Activated CD4-positive, alpha-beta T cell treated with anti-CD3 and anti-CD28 coated beads, Interleukin-2, amount 50 U/mL, for 1 hour (primary cell): Measurements from ENCODE around the gene CHD6.
A peak's percentile ranks its signal among the peaks of the same experiment; 100 is the strongest.

Experiments used
- DNase-seq: peaks from one replicate; pipeline ENCODE4 v3.0.0-alpha.2; 2020

The CHD6 gene, protein sequence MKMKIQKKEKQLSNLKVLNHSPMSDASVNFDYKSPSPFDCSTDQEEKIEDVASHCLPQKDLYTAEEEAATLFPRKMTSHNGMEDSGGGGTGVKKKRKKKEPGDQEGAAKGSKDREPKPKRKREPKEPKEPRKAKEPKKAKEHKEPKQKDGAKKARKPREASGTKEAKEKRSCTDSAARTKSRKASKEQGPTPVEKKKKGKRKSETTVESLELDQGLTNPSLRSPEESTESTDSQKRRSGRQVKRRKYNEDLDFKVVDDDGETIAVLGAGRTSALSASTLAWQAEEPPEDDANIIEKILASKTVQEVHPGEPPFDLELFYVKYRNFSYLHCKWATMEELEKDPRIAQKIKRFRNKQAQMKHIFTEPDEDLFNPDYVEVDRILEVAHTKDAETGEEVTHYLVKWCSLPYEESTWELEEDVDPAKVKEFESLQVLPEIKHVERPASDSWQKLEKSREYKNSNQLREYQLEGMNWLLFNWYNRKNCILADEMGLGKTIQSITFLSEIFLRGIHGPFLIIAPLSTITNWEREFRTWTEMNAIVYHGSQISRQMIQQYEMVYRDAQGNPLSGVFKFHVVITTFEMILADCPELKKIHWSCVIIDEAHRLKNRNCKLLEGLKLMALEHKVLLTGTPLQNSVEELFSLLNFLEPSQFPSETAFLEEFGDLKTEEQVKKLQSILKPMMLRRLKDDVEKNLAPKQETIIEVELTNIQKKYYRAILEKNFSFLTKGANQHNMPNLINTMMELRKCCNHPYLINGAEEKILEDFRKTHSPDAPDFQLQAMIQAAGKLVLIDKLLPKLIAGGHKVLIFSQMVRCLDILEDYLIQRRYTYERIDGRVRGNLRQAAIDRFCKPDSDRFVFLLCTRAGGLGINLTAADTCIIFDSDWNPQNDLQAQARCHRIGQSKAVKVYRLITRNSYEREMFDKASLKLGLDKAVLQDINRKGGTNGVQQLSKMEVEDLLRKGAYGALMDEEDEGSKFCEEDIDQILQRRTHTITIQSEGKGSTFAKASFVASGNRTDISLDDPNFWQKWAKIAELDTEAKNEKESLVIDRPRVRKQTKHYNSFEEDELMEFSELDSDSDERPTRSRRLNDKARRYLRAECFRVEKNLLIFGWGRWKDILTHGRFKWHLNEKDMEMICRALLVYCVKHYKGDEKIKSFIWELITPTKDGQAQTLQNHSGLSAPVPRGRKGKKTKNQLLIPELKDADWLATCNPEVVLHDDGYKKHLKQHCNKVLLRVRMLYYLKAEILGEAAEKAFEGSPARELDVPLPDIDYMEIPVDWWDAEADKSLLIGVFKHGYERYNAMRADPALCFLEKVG (N-terminal part only)

DNA sequence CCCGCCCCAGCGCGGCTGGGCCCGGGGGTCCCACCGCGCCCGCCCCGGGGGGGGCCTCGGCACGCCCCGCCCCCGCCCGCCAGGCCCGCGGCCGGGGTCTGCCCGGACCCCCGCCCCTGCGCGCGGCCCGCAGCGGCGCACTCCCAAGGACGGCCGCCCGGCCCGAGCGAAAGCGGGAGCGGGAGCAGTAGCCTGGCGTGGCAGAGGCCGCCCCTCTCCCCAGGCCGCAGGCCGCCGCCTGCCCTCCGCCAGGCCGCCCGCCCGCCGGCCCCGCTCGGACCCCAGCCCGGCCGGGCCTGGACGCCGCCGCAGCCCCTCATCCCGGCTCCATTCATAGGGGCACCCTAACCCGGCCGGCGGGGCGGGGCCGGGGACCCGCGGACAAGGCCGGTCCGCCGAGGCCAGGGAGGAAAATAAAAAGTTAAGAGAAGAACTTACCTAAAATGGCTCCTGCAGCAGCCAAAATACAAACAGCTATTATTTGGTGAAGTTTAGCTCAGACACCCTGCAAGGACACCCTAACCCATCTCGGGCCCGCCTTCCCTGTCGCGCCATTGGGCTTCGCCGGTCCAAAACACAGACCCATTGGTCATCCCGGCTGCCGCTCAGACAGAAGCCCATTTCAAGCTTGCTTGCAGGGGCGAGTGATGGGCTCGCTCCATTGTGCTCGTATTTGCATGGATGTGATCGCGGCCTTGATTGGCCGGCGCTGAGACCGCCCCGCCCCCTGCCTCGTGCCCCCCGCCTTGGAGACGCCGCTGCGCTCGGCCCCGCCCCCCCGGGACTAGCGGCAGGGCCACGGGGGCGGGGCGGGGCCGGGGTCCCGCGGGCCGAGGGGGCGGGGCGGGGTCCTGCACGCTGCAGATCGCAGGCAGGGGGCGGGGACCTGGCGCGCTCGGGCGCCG is at the start of gene CHD6:
Gene CHD6, minus strand, starts transcription at position 476 of the 905 bp plus-strand sequence. CDS start 67,040 bp downstream, outside the sequence.
- peak; percentile 98 for DNase-seq

DNA sequence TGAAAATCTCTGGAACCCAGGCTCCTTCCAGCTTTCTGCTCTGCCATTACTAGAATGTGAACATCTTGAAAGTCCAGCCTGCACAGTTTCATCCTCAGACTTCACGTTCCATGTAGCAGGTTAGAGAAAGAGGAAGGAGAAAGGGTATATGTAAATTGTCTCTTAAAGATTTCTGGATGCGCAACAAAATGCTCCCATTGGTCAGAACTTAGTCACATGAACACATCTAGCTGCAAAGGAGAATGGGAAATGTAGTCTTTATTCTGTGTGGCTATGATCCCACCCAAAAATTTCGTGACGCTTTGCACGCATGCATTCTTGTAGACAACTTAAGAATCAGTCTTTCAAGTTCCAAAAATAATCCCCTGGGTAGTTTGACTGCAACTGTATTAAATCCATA is 46.4 kb upstream of the CHD6 start:
- DNase-seq, result no peak

DNA sequence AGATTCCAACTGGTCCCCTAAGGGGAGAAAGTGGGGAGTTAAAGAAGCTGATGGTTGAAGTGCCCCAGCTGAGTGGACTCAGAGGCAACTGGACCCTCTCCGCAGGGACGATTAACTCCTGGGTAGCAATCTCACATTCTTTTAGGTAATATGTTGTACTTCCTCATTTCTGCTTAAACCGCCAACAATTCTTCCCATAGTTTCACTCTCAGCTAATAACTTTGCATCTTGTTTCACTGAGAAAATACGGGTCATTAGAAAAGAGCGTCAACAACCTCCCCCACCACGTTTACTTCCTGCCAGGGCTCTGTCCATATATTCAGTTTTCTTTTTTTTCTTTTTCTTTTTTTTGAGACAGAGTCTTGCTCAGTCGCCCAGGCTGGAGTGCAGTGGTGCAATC is 39.5 kb upstream of the CHD6 start:
- DNase-seq, result no peak

DNA sequence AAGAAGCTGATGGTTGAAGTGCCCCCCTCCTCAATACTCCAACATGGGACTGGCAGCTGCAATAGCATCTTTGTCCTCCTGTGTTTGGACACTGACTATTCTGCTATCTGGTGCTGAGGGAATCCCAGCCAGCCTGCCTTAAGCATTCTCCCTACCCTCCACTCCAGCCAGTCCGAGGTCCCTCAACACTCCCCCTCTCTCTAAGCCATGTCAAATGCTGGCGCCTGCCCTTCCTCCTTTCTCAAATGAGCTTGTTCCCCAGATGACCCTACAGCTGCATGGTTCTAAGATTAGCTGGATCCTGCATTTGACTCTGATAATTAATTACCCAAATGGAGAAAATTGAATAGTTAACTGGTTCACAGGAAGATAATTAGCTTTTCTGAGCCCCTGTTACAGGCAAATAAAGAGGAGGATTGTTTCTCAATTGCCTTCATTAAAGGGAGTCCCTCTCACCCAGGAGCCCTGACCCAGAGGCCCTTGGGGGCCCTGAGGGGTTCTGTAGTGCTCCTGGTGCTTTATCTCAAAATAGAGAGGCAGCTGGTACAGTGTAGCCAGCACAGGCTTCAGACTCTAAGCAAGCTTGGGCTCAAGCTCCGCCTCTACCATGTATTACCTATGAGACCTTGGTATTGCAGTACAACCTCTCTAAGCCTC is 37.9 kb upstream of the CHD6 start:
- DNase-seq, result no peak

DNA sequence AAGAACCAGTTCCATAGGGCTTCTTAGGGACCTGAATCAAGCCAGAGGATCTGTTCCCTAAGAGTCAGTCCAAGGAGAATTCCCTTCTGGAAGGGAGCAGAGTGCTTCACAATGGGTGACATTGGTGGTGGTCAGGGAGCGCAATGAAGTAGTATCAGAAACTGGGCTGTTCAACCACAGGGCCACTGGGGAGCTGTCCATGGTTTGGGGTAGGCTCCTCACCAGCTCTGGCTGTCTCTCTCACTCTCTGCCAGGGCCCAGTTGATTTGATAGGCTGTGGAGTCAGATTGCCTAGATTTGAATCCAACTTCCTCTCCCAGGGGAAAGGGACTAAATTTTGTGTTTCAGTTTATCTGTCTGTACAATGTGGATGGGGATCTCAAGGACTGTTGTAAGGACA is 36.7 kb upstream of the CHD6 start:
- DNase-seq, result no peak

DNA sequence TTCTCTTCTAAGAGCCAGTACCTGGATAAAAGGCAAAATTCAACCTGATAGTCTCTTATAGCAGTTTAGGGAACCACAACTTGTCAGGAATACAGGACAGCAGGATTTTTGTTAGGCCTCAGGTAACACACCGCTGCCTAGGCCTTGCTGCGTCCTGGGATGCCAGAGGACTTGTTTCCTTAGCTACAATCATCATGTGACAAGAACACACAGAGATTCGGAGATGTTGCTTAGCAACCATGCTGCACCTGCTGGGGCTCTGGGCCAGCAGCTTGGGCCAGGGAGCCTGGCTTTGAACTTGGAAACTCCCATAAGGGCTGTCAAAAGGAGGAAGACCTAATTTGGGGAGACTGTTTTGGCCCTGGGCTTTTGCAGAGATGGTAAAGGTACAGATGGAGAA is 36.1 kb upstream of the CHD6 start:
- no peak for DNase-seq

DNA sequence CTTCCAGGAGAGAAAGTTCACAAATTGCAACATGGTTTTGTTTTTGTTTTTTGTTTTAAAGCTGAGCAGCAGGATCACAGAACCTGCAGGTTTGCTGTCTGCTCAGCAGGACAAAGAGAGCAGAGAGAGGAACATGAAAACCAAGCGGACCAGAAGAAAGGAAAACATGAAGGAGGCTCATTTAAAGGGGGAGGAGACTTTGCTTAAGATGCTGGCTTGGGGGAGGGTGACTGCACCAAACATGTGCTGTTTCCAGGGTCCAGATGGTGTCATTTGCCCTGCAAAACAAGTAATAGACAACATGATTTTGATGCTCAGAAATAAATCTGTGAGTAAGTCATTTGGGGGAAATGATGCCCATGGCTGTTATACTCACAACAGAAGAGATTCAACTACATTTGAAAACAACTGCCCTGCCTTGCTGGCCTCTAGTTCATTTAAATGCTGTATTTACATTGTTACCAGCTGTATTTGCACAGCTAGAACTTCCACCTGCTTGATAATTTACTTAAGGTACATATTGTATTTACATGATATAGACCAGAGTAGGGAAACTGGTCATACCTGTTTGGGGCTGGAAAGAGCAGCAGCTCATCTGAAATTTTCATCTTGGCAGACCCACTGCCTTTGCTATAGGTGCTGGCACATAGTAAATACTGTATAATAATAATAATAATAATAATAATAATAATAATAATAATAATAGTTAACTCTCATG is 32.2 kb upstream of the CHD6 start:
- no peak for DNase-seq

DNA sequence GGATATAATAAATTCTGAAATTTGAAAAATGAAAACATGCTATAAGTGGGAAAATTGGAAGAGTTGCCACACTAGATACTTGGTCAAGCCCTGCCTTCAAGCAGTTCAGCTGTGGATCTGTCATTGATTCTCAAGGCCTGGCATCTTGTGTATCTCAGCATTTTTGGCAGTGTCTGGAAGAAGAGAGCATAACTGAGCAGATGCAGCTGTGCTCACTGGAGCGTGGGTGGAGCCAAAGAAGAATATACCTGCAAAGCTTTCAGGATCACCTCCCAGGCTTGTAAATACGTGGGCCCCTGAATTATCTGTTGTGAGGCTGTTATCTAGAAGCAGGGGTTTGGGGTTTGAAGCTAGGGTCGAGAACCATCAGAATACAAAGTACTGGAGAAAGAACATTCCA is 31.3 kb upstream of the CHD6 start:
- DNase-seq, result no peak

DNA sequence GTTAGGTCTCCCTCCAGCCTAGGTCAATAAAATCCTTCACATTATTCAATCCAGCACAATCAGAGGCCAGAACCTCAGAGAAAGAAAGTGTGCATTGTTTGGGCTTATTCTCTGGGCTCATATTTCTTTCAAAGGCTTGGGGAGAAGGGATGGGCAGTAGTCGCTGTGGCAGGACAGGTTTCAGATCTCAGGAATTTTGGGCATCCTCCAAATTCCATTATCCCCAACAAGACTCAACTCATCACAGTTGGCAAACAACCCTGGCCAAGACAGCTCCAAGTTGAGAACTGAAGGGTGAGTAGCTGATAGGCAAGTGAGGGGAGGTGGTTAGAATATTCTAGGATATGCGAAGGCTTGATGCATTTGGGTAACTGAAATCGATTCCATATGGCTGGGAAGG is 27.2 kb upstream of the CHD6 start:
- DNase-seq, result no peak

DNA sequence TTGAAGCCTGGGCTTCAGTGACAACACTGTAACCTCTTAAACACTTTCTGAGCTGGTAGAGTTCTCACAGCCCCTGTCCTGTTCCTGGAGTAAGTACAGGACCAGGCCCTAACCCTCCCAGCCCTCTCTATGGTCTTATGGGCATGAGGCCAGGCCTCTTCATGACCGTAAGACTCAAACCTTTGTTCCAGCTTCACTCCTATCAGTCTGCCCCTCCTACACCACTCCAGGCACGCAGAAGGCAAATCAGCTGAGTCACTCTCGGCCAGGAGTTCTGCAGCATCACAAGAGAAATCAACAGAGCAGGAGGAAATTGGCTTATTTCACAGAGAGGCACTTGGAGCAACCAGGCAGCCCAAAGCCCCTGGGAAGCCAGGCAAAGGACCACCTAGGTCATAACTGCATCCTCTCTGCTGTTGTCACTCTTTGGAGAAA is 25.3 kb upstream of the CHD6 start:
- DNase-seq, result no peak

DNA sequence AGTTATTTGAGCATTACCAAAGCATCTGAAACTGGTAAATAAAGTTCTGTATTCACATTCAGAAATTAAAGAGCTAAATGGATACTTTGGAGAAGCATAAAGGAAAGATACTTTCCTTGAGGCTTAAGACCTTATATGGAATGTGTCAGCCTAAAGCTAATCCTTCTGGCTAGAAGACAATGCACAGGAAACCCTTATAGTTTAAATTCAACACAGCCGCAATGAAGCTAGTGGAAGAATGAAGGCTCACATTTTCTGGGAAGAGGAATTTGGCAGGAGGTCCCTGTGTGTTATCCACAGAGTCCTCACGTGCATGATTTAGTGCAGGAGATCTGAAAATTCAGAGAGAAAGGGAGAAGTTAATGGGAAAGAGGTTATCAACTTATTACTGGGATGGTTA is 21.5 kb upstream of the CHD6 start:
- no peak for DNase-seq

DNA sequence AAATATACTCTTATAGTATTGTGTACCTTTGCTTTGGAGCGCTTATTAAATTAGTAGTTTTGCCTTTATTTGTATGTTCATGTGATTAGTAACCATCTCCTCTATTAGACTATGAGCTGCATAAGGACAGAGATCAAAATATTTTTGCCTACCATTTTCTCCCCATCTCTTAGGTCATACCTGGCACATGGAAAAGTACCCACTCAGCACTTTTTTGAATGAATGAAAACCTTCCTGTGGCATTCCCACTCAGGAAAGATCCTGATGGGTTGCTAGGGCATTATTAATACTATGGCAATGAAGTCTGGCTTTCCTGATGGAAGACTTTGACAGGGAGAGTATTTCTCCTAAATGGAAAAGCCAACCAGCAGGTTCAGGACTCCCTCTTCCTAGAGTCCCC is 20.3 kb upstream of the CHD6 start:
- DNase-seq, result no peak

DNA sequence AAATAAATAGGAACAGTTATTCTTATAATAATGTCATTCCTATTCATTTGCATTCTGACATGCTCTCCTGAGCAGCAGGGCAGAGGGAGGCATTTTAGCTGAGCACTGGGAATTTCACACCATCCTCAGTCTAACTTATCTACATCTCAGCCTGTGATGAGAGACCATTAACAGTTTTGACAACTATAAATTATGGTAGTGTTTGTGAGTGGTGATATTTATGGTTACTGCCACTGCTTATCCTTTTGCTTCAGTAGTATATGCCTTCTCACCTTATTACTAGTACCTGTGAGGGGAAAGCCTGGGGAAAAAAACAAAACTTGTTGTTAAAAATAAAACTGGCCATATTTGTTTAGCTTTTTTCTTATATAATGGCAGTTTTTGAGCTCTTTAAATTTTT is 17.0 kb upstream of the CHD6 start:
- DNase-seq, result no peak

DNA sequence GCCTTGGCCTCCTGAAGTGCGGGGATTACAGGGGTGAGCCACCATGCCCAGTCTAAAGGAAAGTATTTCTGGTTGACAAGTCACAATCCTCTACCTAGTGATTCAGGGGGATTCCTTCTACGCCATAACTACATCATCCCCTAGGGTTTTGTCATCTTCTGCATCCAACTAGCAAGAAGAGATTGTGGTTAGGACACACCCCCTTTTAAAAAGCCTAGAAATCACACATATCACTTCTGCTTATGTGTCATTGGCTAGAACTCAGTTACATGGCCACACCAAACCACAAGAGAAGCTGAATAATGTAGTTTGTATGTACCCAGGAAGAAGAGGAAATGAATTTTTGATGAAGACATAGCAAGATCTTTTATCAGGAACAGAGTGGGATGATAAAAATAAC is 14.7 kb upstream of the CHD6 start:
- no peak for DNase-seq

DNA sequence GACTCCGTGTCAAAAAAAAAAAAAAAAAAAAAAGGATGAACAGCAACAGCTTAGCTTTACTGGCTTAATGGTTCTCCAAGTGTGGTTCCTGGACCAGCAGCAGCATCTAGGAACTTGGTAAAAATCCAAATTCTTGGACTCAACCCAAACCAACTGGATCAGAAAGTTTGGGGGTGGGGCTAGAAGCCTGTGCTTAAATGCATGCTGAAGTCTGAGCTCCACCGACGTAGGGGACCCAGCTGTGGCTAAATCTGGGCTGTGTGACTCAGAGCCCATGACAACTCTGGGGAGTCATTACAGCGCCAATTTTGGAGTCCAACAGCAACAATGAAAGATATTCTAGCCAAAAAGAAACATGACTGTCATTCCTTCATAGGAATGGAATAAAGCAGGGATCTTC is 13.6 kb upstream of the CHD6 start:
- no peak for DNase-seq

DNA sequence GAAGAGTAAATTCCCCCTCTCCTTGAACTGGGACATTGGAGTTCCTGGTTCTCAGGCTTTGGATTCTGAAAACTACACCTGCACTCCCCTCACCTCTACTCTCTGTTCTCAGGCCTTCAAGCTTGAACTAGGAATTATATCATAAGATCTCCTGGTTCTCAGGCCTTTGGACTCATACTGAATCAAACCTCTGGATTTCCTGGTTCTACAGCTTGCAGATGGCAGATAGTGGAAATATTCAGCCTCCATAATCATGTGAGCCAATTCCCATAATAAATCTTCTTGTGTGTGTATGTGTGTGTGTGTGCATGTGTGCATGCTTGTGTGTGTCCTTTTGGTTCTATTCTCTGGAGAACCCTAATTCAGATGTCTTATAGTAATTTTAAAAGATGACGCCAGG is 12.7 kb upstream of the CHD6 start:
- no peak for DNase-seq

DNA sequence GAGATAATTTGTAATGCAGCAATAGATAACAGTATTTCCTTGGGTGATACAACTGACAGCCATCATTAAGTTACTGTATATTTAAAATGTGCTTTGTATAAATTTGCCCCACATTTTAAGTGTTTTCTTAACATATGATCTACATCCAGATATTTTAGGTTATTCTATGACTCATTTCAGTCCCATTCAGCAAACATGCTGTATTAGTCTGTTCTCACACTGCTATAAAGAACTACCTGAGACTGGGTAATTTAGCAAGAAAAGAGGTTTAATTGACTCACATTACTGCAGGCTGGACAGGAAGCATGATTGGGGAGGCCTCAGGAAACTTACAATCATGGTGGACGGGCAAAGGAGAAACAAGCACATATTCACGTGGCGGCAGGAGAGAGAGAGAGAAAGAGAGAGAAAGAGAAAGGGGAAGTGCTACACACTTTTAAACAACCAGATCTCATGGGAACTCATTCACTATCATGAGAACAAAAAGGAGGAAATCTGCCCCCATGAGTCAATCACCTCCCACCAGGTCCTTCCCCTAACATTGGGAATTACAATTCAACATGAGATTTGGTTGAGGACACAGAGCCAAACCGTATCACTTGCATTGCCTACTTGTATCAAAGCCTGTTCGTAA is 9.6 kb upstream of the CHD6 start:
- no peak for DNase-seq

DNA sequence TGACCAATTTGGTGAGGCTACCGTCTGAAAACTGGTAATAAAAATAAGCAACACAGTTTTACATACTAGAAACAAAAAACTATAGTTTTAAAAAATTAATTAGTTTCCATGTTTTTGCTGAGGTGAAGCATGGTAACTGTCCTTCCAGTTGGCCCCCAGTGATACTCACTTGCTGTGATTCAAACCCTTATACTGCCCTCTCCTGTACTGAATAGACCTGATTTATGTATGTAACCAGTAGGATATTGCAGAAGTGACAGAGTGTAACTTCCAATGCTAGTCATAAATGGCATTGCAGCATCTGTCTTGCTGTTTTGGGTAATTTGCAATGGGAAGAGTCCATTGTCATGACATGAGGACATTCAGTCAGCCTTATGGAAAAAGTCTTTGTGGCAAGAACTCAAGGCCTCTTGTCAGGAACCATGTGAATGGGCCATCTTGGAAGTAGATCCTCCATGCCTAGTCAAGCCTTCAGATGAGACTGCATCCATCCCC is 8.9 kb upstream of the CHD6 start:
- no peak for DNase-seq

DNA sequence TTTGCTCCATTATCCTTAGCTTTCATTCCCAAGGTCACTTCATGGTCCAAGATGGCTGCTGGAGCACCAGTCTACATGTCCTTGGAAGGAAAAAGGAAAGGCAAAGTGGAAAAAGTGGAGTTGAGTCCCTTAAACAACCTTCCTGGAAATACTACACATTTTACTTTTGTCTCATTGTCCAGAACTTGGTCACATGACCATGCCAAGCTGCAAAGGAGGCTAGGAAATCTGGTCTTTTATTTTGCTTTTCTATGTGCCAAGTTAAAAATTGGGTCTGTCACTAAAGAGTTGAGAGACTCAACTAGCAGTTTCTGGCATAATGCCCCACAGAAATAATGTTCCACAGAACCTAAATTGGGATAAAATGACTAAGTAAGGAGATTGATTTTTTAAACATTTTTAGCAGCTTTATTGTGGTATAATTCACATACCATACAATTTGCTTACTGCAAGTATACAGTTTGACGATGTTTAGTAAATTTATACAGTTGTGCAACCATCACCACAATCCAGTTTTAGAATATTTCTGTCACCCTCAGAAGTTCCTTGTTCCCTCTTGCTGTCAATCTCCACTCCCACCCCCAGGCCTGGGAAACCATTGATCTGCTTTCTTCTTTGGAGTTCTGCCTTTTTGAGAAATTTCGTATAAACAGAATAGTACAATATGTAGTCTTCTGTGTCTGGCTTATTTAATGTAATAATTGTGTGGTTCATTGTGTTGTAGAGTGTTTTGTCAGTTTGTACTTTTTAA is 5.6 kb upstream of the CHD6 start:
- no peak for DNase-seq
